Measurements from ENCODE around the gene SLC18B1. TPM values are rescaled to one million over a fixed set of nuclear protein-coding genes. Genes with fewer than 3 reads are reported as not detected.

SLC18B1 gene
- total RNA-seq, 1 experiment from 2014 or later: 19.5 TPM

GRCh38 chr6:132816660-132817059 is 18.2 kb upstream of the SLC18B1 start:
- intact Hi-C loops (cut with micrococcal nuclease): loop anchor here (10.0 kb wide), 1 partner anchor 888 kb away; no protein-coding TSS in a partner anchor
- Mint-ChIP-seq H3K27me3 (ENCODE audit: insufficient read depth, unreplicated experiment) (no peaks in the 10 kb centered on the region), H3K9me3 (ENCODE audit: unreplicated experiment) (no peaks in the 10 kb centered on the region), H3K36me3 (ENCODE audit: insufficient read depth, unreplicated experiment) (peaks cover 78% of the 10 kb centered on the region), H3K4me3 (ENCODE audit: unreplicated experiment) (peak overlapping the region; percentile 96), H3K27ac (ENCODE audit: low read depth, unreplicated experiment) (no peak overlapping the region), H3K4me1 (ENCODE audit: insufficient read depth, unreplicated experiment) (peaks cover 47% of the 10 kb centered on the region)
- no peak for TF ChIP-seq CTCF (IDR thresholded peaks at IDR 0.05; ENCODE audit: unreplicated experiment)
- ChIA-PET CTCF (interaction anchor here (0.6 to 1.8 kb wide), 8 partner anchors 10 to 500 kb away, joined by 3 to 7 read pairs (median 4); partner anchors contain the start of gene SLC18B1), POLR2A (interaction anchor here (0.8 to 12.5 kb wide), 7 partner anchors 16 to 1753 kb away, joined by 3 to 217 read pairs (median 11); partner anchors contain the start of genes EPB41L2, SLC18B1 and STX7)
- DNase-seq (ENCODE audit: unreplicated experiment): no peak
- no TSS peak for BruUV-seq (replicated peaks)

- ChIA-PET CTCF (interaction anchor here (0.6 to 1.7 kb wide), 9 partner anchors 9 to 754 kb away, joined by 3 to 7 read pairs (median 3); partner anchors contain the start of gene SLC18B1), POLR2A (interaction anchor here (0.6 to 12.5 kb wide), 36 partner anchors 8 to 1159 kb away, joined by 3 to 217 read pairs (median 4); partner anchors contain the start of genes SLC18B1, STX7, TAAR9 and TBPL1)
- Mint-ChIP-seq H3K4me3 (ENCODE audit: unreplicated experiment) (peak overlapping the region; percentile 96), H3K9me3 (ENCODE audit: unreplicated experiment) (no peaks in the 10 kb centered on the region), H3K4me1 (ENCODE audit: insufficient read depth, unreplicated experiment) (peaks cover 36% of the 10 kb centered on the region), H3K36me3 (ENCODE audit: insufficient read depth, unreplicated experiment) (peaks cover 61% of the 10 kb centered on the region), H3K27ac (ENCODE audit: low read depth, unreplicated experiment) (peak overlapping the region; percentile 99), H3K27me3 (ENCODE audit: insufficient read depth, unreplicated experiment) (no peaks in the 10 kb centered on the region)
- DNase-seq (ENCODE audit: unreplicated experiment): no peak
- intact Hi-C loops (cut with micrococcal nuclease): loop anchor here (1.0 to 10.0 kb wide), 3 partner anchors 17 to 890 kb away; partner anchors contain the start of gene SLC18B1
- no peak for TF ChIP-seq CTCF (IDR thresholded peaks at IDR 0.05; ENCODE audit: unreplicated experiment)
- TSS peak; percentile 66 for BruUV-seq (replicated peaks)
These were observed 16.5 kb upstream of the SLC18B1 start for GRCh38 chr6:132814716-132815570.

- no TSS peak for BruUV-seq (replicated peaks)
- H3K9me3 Mint-ChIP-seq (ENCODE audit: unreplicated experiment): no peaks in the 10 kb centered on the region
- peak; percentile 67 for DNase-seq (ENCODE audit: unreplicated experiment)
- intact Hi-C loops (cut with micrococcal nuclease): loop anchor here (5.0 to 10.0 kb wide), 2 partner anchors 286 to 891 kb away; no protein-coding TSS in a partner anchor
- TF ChIP-seq CTCF (IDR thresholded peaks at IDR 0.05; ENCODE audit: unreplicated experiment): no peak
- H3K36me3 Mint-ChIP-seq (ENCODE audit: insufficient read depth, unreplicated experiment): peaks cover 45% of the 10 kb centered on the region
- peak overlapping the region; percentile 96 for H3K4me3 Mint-ChIP-seq (ENCODE audit: unreplicated experiment)
- ChIA-PET CTCF (interaction anchor here (0.6 to 5.8 kb wide), 7 partner anchors 14 to 693 kb away, joined by 3 to 68 read pairs (median 4); partner anchors contain the start of gene SLC18B1), POLR2A (interaction anchor here (0.8 to 12.5 kb wide), 18 partner anchors 10 to 1140 kb away, joined by 3 to 217 read pairs (median 8); partner anchors contain the start of genes SLC18B1, STX7, TAAR9 and TBPL1)
- H3K27ac Mint-ChIP-seq (ENCODE audit: low read depth, unreplicated experiment): peak overlapping the region; percentile 99
- H3K4me1 Mint-ChIP-seq (ENCODE audit: insufficient read depth, unreplicated experiment): peaks cover 25% of the 10 kb centered on the region
- H3K27me3 Mint-ChIP-seq (ENCODE audit: insufficient read depth, unreplicated experiment): no peaks in the 10 kb centered on the region
These were observed 14.9 kb upstream of the SLC18B1 start for GRCh38 chr6:132813173-132813856.
